ENCODE measurements around the gene HOXD10. TPM values are rescaled to one million over a fixed set of nuclear protein-coding genes. Genes with fewer than 3 reads are reported as not detected.

The HOXD10 gene
- total and polyA plus RNA-seq, 2 experiments from 2014 or later = not detected

- TF ChIP-seq ZNF462 (CRISPR knock-in tag; IDR thresholded peaks at IDR 0.05) (no peak), EZH2 (IDR thresholded peaks at IDR 0.05; ENCODE audit: low read depth, unreplicated experiment) (peak; percentile 83), ETS1 (IDR thresholded peaks at IDR 0.05) (no peak), CTCF (conservative IDR thresholded peaks at IDR 0.05; ENCODE audit: low read depth in 2 of 2) (no peak), STAT1 (IDR thresholded peaks at IDR 0.05; ENCODE audit: unreplicated experiment) (no peak), EZH2phosphoT487 (IDR thresholded peaks at IDR 0.05; ENCODE audit: unreplicated experiment) (peak; percentile 70), ZNF331 (CRISPR knock-in tag; IDR thresholded peaks at IDR 0.05; ENCODE audit: low read depth) (no peak), NANOG (IDR thresholded peaks at IDR 0.05; ENCODE audit: borderline replicate concordance) (no peak), JUNB (IDR thresholded peaks at IDR 0.05; ENCODE audit: unreplicated experiment) (no peak), CREB1 (CRISPR knock-in tag; IDR thresholded peaks at IDR 0.05; ENCODE audit: low read depth) (no peak)
Observed at GRCh38 chr2:176071330-176072291, 45.0 kb upstream of the HOXD10 start (continued).

Data from GM23338 (cell line).